Urinary bladder (tissue), 4 donors: ENCODE measurements around the gene ACTR6. TPM values are rescaled to one million over a fixed set of nuclear protein-coding genes. Genes with fewer than 3 reads are reported as not detected.
"Not testable (repeated sequence)": the region's sequence is repeated elsewhere in the genome, so short reads cannot be mapped to it uniquely, and the experiment has no call there.

Experiments used
- DNase-seq: peaks from one replicate; pipeline ENCODE4 v3.0.0-alpha.2; 2015; ENCODE audit errors: extremely low spot score
- H3K27ac ChIP-seq: one replicate; pipeline ENCODE4 v1.5.1; 2013; ENCODE audit warnings: low read depth, mild to moderate bottlenecking, moderate library complexity
- H3K36me3 ChIP-seq: one replicate; pipeline ENCODE4 v1.6.1; 2013; ENCODE audit warnings: mild to moderate bottlenecking, moderate library complexity; ENCODE audit not compliant: insufficient read depth
- H3K4me1 ChIP-seq: one replicate; pipeline ENCODE4 v1.6.1; 2013; ENCODE audit warnings: mild to moderate bottlenecking, moderate library complexity; ENCODE audit not compliant: insufficient read depth
- H3K4me3 ChIP-seq: one replicate; pipeline ENCODE4 v1.5.1; 2013; ENCODE audit warnings: low read depth, low read length
- WGBS: extraction: QIAGEN DNeasy Blood & Tissue Kit; methylation state at CpG from one replicate; pipeline ENCODE4 v1.1.7; 2013; 5-methylcytosine and 5-hydroxymethylcytosine counted together
- polyA plus RNA-seq: library from polyadenylated mRNA; stranded (reverse); fragments of 200-250 nt; gene quantifications from one replicate; pipeline ENCODE4 v1.2.3, GENCODE V29; 2013
- total RNA-seq: library from RNA; depleted of rRNA; stranded (reverse); fragments of >200 nt; gene quantifications from one replicate; pipeline ENCODE4 v1.2.3, GENCODE V29; 2014
- donor health status: healthy with polysubstance abuse.
- donor health status: healthy.

ACTR6 gene
- total and polyA plus RNA-seq, 2 donors, result 23.5 to 31.8 TPM

DNA sequence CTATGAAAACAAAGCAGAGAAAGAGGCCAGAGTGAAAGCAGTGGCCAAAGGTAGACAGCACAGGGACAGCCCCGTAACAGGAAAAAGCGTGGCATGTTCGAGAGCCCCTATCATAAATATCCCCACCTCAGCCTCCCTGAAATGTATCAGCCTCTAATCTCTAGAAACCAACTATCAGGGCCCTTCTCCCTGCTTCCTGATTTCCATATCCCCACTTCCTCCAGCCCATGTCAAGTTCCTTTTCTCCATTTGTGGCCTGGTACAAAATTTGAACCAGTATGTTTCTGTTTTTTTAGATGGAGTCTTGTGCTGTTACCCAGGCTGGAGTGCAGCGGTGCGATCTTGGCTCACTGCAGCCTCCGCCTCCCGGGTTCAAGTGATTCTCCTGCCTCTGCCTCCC, 49.3 kb downstream of the ACTR6 start:
- DNase-seq, result no peak
- no peak overlapping the region for H3K27ac ChIP-seq
- no peaks in the 10 kb centered on the region for H3K36me3 ChIP-seq
- H3K4me3 ChIP-seq, result no peak overlapping the region
- 97% methylated on average over 7 of the region's 7 CpGs for WGBS
- no peaks in the 10 kb centered on the region for H3K4me1 ChIP-seq

DNA sequence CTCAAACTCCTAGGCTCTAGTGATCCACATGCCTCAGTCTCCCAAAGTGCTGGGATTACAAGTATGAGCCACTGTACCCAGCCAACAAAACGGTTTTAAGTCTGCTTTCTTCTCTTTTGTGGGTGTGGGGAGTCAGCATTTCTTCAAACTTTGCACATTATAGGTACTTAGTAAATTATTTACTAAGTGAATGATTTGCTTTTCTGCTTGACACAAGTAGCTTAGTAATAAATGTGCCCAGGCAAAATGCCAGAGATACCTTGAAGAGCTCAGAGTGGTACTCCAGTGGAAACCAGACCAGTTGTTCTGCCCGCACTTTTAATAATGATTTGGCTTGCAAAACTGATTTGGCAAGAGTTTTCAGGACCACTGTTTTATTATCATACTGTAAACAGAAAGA, 51.3 kb downstream of the ACTR6 start:
- H3K27ac ChIP-seq, result no peak overlapping the region
- H3K4me3 ChIP-seq, result no peak overlapping the region
- H3K4me1 ChIP-seq, result no peaks in the 10 kb centered on the region
- 69% methylated on average over 2 of the region's 2 CpGs for WGBS
- H3K36me3 ChIP-seq, result no peaks in the 10 kb centered on the region
- no peak for DNase-seq

DNA sequence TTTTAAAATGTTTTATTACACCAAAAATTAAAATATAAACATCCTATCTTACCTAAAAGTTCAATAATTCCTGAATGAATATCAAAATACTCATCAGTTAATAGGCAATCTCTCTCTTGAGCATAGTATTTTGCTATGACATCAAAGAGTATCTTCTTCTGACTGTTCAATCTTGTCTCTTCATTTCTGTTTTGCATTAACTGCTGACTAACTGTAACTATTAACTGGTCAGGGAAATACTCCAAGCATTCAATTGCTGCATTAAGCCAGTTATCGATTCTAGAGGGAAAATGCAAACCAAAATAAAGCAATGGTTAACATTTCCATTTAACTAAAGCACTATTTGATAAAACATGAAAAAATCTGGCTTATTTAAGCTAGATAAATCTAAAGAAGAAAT, 52.8 kb downstream of the ACTR6 start:
- no peaks in the 10 kb centered on the region for H3K36me3 ChIP-seq
- H3K4me3 ChIP-seq, result no peak overlapping the region
- WGBS, result 94% methylated on average over 1 of the region's 1 CpG
- no peaks in the 10 kb centered on the region for H3K4me1 ChIP-seq
- H3K27ac ChIP-seq, result no peak overlapping the region
- no peak for DNase-seq

DNA sequence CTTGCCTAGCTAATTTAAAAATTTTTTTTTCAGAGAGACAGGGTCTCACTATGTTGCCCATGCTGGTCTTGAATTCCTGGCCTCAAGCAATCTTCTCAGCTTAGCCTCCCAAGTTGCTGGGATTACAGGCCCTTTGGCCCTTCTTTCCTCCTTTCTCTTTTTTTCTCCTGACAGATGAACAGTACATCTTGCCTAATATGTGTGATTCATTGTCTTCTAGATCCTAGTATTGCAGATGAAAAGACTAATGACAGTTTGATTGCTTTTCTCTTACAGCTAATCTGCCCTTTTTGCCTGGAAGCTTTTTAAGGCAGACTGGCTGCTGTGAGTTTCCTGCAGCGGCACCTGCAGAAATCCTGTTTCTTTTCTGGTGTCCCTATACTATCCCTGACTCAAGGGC, 54.3 kb downstream of the ACTR6 start:
- 86% methylated on average over 1 of the region's 1 CpG for WGBS
- Histone ChIP-seq H3K36me3 (no peaks in the 10 kb centered on the region), H3K4me3 (no peak overlapping the region), H3K4me1 (no peaks in the 10 kb centered on the region), H3K27ac (no peak overlapping the region)
- DNase-seq, result no peak

DNA sequence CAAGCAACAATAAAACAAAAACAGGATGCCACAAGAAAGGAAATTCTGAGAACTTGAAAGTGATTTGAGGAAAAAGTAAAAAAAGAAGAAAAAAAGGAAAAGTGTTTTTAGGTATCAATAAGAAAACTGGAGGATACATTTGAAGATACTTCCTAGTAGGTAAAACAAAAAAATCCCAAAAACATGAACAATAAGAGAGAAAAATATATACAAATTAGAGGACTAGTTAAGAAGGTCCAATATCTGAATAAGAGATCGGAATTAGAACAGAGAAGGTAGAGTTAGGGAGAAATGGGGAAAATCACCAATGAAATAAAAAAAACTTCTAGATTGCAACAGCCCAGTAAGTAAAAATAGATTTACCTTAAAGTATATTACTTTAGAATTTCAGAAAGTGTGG, 57.5 kb downstream of the ACTR6 start:
- Histone ChIP-seq H3K4me1 (no peaks in the 10 kb centered on the region), H3K4me3 (no peak overlapping the region), H3K27ac (no peak overlapping the region), H3K36me3 (no peaks in the 10 kb centered on the region)
- WGBS, result 95% methylated on average over 1 of the region's 1 CpG
- no peak for DNase-seq

DNA sequence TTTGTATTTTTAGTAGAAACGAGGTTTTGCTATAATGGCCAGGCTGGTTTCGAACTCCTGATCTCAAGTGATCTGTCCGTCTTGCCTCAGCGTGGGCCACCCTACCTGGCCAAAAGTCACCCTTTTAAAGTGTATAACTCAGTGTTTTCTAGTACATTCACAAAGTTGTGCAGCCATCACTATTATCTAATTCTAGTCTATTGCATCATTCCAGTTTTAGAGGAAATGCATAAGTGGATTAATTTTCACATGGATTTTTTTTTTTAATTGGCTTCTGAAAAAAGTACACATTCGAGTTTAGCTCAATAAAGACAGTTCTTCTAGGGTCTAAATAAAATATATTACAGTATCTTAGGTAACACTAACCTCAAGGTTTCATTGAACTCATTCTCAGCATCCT, 62.5 kb downstream of the ACTR6 start:
- no peaks in the 10 kb centered on the region for H3K36me3 ChIP-seq
- WGBS, result 90% methylated on average over 5 of the region's 5 CpGs
- no peak overlapping the region for H3K4me3 ChIP-seq
- no peak overlapping the region for H3K27ac ChIP-seq
- no peak for DNase-seq
- H3K4me1 ChIP-seq, result no peaks in the 10 kb centered on the region

DNA sequence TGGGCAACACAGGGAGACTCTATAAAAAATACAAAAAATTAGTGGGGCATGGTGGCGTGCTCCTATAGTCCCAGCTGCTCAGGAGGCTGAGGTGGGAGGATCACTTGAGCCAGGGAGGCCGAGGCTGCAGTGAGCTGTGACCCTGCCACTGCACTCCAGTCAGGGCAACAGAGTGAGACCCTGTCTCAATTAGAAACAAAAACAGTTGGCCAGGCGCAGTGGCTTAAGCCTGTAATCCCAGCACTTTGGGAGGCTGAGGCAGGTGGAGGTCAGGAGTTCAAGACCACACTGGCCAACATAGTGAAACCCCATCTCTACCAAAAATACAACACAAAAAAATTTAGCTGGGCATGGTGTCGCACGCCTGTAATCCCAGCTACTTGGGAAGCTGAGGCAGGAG, 64.5 kb downstream of the ACTR6 start:
- not testable (repeated sequence) for H3K4me1 ChIP-seq, H3K36me3 ChIP-seq, H3K27ac ChIP-seq, DNase-seq, H3K4me3 ChIP-seq
- WGBS, result 95% methylated on average over 5 of the region's 5 CpGs

DNA sequence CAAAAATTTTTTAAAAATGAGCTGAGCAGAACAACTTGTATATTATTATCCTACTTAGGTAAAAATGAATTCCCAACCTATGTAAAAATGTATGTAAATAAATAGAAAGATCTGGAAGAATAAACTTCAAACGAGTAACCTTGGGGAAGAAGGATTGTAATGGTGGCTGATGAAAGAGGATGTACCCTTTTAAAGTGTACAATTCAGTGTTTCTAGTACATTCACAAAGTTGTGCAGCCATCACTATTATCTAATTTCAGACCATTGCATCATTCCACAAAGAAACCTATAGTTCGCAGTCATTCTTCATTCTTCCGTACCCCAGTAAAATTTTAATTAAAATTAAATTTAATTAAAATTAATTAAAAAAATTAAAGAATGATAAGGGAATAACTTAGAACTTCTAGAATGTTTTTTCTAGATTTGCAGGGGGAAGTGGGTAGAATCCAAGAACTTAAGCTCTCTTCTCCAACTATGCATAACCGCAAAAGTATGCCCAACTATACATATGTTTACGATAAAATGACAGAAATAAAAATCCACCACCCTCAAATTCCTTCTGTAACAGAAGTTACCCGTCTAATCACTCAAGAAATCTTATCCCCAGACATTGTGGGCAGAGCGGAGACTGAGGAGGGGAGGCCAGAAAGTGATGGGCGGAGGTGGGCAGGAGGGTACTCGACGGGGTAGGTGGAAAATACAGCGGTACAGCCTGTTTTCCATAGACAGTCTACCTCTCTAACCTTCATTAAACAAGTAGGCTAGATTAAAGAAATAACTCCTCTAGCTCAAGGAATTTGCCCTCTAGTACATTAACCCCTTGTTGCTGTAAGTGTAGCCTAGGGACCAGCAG, 65.3 kb downstream of the ACTR6 start:
- H3K27ac ChIP-seq, result no peak overlapping the region
- no peak for DNase-seq
- 62% methylated on average over 11 of the region's 11 CpGs for WGBS
- H3K4me3 ChIP-seq, result peak overlapping the region; percentile 94
- H3K36me3 ChIP-seq, result no peaks in the 10 kb centered on the region
- no peaks in the 10 kb centered on the region for H3K4me1 ChIP-seq

DNA sequence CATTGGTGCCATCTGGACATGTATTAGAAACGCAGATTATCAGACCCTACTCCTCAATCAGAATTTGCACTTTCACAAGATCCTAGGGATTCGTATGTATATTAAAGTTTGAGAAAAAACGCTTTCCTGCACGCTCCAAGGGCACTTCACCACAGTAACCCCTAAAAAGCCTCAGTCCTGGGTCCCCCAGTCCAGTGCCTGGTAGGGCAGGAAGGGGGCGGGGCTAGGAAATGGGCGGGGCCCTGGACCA, 65.9 kb downstream of the ACTR6 start:
- DNase-seq, result no peak
- Histone ChIP-seq H3K4me1 (no peaks in the 10 kb centered on the region), H3K4me3 (peak overlapping the region; percentile 94), H3K36me3 (no peaks in the 10 kb centered on the region), H3K27ac (no peak overlapping the region)
- WGBS, result 1% methylated on average over 6 of the region's 6 CpGs

DNA sequence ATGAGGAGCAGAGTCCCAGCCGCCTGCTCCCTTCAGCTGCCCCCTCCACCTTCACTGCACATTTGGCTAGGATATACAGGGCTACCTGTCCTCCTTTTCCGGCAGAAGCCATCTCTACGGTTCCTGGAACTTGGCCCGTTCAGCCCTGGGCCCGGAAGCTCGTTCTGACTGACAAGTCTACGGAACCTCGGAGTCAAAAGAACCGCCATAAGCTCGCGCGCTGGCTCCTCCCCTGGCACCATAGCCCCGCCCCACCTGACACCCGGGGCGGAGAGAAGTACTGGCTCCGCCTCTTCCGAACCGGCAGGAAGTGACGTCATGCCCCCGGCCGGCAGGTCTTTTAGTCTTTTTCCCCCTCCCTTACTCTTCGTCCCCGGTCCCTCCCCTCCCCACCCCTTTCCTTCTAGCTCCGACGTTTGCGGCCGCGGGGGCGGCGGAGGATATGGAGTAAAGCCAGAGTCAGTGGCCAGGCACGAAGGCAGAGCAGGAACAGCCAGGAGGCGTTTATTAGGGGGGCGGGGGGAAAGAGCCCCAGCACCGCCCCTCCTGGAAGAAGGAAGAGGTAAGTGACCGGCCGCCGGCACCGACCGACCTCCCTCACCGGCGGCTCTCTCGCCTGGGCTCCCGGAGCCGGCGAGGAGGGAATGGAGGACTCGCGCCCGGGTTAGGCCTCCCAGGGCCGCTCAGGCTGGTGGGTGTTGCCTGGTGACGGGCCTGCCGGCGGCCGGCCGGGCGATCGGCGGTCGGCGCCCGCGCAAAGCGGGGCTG, 66.4 kb downstream of the ACTR6 start, which contains the start of the genes DEPDC4 and SCYL2:
TSS of gene DEPDC4 (minus strand) at position 245 of the 768 bp plus-strand sequence. CDS start at position 242, 3 bp downstream.
TSS of gene SCYL2 (plus strand) at position 343 of the 768 bp plus-strand sequence. CDS start 15,794 bp downstream, outside the sequence.
- peak within 1 kb of the TSS; percentile 94 for H3K4me3 ChIP-seq
- no peaks in the 10 kb centered on the region for H3K36me3 ChIP-seq
- H3K27ac ChIP-seq, result peak within 1 kb of the TSS; percentile 94
- under 1% methylated on average over 62 of the region's 62 CpGs for WGBS
- no peaks in the 10 kb centered on the region for H3K4me1 ChIP-seq
- peak; percentile 95 for DNase-seq

DNA sequence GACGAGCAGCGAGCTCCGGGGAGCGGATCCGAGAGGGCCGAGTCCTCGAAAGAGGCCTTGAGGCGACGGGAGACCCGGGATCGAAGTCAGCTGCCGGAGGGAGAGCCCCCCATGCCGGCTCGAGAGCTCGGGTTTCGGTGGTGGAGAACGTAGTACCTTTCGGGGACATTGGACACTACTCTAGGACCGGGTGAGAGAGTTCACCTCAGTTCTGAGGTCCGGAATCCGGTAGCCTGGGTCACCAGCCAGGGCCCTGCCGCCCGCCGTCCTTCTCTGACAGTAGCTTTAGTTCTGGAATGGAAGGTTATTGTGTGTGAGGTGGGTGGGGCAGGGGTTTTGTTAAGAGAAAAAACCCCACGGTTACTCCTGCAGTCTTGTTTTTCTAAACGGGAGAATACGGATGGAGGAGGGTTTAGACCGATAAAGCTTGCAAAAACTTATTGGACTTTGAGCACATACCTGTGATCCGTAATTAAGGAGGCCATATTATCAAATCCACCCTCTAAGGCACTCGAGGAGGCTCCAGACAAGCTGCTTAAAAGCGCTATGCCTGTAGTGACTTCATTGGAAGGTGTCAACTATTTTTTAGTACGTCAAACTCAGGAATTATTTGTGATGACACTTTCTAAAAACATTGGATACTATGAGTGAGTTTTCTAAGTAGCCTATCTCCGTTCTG, 67.1 kb downstream of the ACTR6 start:
- under 1% methylated on average over 33 of the region's 33 CpGs for WGBS
- H3K4me1 ChIP-seq, result no peaks in the 10 kb centered on the region
- peak; percentile 6 for DNase-seq
- peak overlapping the region; percentile 94 for H3K27ac ChIP-seq
- peak overlapping the region; percentile 94 for H3K4me3 ChIP-seq
- H3K36me3 ChIP-seq, result no peaks in the 10 kb centered on the region

DNA sequence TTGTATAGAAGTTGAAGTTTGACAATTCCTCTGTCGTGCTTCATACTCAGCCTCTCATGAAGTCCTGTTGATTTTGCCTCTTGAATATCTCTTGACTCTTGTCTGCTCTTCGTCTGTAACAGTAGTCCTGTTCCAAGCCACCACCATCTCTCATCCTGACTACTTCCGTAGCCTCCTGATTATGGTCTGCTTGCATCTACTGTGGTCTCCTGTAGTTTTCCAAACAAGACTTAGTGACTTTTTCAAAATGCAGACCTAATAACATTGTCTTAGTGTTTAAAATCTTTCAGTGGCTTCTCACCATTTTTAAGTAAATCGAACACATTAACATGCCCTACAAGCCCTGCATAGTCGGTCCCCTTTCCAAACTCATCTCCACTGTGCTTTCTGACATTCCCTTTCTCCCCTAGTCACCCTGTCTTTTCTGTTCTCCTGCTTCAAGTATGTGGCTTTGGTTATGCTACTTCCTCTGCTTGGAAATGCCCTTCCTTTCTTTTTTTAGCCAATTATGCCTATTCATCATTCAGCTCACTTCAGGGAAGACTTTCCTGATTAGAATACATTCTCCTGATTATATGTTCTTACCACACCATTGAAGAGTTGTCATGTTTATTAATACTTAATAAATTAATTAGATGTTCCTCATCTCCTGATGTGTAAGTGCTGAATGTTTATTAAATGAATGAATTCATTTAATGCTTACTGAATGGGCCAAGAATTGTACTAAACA, 68.4 kb downstream of the ACTR6 start:
- WGBS, result 56% methylated on average over 5 of the region's 5 CpGs
- H3K4me3 ChIP-seq, result no peak overlapping the region
- no peaks in the 10 kb centered on the region for H3K4me1 ChIP-seq
- H3K36me3 ChIP-seq, result no peaks in the 10 kb centered on the region
- no peak overlapping the region for H3K27ac ChIP-seq
- DNase-seq, result no peak

DNA sequence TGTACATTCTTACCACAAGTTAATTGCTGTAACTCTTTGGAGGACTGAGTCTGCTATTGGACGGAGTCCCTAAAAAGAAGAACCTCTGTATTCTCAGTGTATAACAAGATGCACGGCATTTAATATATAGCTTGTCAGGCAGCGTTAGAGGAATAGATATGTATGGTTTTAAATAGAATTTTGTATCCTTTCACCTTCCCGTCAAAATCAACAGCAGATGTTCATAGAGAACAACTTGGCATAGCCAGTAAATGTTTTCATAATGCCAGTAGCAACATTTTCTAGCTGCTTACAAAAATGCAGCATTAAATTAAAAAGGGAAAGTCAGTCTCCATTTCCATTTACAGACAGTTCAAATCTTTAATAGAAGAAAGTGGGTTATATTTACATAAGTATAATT, 73.2 kb downstream of the ACTR6 start:
- H3K27ac ChIP-seq, result no peak overlapping the region
- WGBS, result 74% methylated on average over 4 of the region's 4 CpGs
- H3K4me3 ChIP-seq, result no peak overlapping the region
- no peaks in the 10 kb centered on the region for H3K36me3 ChIP-seq
- no peaks in the 10 kb centered on the region for H3K4me1 ChIP-seq
- no peak for DNase-seq
